Endothelial cell of hepatic sinusoid (primary cell): ENCODE data around the gene RPTOR.

Source experiments
- in situ Hi-C: cut with HindIII; loops from 2 replicates; pipeline ENCODE4 v1.10.0; 2017; ENCODE audit warnings: low sequenced_read_pairs

Gene RPTOR

DNA sequence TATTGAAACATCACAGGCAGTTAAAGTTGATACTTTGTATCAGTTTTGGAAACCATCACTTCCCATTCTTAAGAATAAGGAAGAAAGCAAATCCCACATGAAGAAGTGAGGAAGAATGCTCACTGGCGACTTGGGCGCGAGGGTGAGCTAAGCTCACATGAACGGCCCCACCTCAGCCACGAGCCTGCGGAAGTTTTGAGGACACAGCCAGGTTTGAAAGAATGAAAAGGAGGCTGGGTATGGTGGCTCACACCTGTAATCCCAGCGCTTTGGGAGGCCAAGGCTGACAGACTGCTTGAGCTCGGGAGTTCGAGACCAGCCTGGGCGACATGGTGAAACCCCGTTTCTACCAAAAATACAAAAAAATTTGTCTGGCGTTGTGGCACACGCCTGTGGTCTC is 336.7 kb downstream of the RPTOR start:
- in situ Hi-C loops: no loop called here

DNA sequence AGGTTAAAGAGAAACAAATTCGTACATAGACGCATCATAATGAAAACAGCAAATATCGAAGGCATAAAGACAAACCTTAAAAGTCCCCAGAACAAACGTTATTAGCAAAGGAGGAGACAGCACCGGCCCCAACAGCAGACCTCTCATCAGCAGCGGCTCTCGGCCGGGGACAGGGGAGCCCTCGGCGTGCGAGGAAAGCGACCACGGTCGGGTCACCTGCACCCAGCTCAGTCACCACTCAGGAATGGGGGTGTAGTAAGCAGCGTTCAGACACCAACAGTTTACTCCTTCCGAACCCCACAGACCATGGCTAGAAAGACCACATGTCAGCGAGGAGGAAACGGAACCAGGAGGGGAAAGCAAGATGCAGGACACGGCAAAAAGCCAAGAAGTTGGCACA is 337.7 kb downstream of the RPTOR start:
- in situ Hi-C loops: no loop called here

DNA sequence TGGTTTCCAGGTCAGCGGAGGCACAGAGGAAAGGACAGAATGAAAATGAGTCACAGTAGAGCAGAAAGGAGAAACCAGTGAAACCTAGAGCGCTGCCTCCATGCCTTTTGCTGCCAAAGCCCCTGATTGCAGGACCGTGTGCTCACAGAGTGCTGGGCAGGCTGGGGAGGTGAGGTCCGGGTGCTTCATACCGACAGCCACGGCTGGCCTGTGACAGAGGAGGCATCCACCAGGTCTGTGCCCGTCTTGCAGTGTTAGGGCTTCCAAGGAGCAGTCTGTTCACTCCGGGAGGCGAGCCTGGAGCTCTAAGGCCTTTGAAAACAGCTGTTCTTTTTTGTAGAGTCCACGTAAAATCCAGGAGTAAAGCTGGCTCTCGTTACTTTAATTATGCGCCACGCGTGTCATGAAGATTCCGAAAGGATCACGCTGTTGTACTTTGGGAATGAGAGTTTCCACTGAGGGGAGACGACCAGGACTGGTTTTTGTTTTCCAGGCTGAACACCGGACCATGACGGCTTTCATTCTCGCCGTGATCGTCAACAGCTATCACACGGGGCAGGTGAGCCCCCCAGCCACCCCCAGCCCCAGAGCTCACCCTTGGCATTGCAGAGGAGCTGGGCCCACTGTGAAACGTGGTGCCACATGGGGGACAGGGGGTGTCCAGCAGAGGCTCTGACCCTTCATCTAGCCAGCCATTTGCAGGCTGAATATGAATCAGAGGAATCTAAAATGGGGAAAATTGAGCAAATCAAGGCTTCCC is 338.5 kb downstream of the RPTOR start:
- in situ Hi-C loops: no loop called here

DNA sequence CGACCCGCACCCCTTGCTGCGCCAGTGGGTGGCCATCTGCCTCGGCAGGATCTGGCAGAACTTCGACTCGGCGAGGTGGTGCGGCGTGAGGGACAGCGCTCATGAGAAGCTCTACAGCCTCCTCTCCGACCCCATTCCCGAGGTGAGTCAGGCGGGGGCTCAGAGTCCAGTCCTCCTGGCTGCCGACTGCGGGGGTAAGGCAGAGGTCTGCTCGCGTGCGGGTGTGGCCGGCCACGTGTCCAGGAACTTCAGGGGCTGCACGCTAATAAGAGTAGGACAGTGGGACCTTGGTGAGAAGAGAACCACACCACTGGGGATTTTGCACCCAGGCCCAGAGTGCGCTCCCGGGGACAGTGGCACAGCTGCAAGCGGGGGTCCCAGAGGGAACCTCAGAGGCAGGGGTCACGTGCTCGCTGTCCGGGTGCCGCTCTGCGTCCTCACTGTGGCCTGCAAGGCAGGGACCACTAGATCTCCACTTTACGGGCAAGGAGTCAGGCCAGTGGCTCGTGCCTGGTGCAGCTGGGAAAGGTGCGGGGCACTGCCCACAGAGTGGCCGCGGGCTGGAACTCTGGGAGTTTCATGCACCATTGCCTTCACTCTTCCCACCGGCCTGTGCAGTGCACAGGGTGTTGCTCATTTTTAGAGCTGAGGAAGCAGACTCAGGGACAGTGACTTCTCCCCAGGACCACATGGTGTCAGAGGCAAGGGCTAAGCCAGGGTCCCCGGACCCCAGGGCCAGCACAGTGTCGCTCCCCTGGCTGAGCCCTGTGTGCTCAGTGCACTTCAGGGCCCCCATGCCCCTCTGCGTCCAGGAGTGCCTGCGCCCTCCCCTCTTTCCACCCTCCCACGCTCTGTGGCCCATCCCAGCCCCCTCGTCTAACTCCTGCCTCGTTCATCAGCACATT is 339.4 kb downstream of the RPTOR start:
- in situ Hi-C loops: no loop called here

DNA sequence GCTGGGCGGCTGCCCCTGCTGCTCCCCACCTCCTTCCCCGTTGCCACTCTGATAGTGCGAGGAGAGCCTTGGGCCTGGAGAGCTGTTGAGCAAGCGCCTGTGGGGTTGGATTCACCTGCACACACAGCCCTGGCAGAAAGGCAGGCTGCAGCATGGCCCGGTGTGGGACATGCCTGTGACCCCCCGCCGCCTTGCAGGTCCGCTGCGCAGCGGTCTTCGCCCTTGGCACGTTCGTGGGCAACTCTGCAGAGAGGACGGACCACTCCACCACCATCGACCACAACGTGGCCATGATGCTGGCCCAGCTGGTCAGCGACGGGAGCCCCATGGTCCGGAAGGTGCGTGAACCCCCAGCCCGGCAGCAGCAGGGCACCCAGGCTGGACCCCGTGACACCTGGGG is 340.2 kb downstream of the RPTOR start:
- in situ Hi-C loops: no loop called here

DNA sequence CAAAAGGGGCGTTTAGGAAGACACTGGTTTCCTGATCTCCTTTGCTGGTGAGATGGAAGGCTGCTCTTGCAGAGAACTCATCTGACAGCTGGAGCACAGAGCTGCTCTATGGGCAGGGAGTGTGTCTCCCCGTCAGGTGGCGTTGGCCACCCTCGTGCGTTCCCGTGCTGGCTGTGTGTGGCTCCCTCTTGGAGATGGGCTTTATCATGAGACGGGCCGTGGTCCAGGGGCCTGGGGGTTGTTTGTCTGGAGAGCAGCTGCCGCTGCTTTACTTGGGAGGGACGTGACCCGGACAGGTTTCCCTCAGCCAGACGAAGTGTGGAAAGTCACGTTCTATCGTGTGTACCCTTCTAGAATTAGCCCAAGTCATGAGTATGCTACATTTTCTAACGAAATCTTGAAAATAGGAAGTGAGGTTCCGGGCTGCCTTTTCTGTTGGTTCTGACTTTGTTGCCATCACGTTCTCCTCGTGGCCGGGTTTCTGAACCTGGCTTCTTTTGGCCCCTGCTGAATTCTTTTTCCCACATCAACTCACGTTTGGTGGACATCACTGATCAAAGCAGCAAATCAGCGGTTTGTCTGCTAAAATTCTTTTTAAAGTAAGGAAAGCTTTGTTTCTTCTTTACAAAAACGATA is 341.4 kb downstream of the RPTOR start:
- in situ Hi-C loops: no loop called here

DNA sequence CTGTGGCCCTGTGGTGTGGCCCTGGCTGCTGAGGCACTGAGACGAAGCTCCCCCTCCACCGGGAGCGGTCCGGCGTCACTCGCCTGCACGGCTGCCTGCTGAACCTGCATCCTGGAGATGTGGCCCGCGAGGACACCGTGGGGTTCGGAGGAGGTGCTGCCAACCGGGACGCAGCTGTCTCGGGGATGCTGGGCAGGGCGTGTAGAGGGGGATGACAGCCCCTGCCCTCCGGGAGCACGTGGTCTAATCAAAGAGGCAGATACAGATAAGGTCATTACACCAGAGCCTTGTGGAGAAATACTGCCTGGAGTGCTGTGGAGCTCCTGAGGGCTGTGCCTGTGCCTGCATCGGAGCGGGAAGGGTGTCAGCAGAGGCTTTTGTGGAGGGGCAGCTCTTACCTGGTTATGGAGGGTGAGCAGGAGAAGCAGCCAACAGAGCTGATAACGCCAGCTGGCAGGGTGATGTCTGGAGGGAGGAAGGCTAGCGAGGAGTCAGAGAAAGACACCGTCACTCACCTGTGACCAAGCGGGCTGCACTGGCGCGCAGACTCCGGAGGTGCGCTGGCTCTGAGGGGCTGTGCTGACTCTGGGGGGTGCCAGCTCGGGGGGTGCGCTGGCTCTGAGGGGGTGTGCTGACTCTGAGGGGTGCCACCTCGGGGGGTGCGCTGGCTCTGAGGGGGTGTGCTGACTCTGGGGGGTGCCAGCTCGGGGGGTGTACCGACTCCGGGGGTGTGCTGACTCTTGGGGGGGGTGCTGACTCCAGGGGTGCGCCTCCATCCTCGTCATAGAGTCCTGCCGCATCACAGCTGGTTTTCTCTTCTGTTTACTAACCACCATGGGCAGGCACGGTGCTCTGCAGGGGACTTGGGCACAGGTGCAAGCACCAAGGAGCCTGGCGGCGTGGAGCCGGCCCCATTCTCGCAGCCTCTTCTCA is 342.3 kb downstream of the RPTOR start:
- in situ Hi-C loops: no loop called here

DNA sequence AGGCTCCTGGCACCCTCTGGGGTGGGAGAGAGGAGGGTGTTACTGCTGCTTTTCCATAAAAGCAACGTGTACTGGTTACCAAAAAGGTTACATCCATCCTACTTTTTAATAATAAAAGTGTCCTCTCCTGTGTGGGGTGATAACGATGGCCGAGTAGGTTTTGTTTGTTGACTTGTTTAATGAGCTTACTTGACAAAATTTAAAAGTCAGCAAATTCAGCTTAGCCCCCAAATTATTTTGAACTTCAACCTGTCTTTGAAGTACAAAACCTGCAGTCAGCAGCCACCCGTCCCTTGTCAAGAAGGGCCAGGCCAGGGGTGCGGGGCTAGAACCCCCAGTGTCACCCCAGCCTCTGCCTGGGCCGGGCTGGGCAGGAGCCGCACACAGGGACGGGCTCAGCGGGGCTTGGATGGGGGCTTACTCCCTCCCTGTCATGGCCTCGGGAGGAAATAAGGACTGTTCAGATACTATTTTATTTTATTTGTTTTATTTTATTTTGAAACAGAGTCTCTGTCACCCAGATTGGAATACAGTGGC is 343.1 kb downstream of the RPTOR start:
- in situ Hi-C loops: no loop called here

DNA sequence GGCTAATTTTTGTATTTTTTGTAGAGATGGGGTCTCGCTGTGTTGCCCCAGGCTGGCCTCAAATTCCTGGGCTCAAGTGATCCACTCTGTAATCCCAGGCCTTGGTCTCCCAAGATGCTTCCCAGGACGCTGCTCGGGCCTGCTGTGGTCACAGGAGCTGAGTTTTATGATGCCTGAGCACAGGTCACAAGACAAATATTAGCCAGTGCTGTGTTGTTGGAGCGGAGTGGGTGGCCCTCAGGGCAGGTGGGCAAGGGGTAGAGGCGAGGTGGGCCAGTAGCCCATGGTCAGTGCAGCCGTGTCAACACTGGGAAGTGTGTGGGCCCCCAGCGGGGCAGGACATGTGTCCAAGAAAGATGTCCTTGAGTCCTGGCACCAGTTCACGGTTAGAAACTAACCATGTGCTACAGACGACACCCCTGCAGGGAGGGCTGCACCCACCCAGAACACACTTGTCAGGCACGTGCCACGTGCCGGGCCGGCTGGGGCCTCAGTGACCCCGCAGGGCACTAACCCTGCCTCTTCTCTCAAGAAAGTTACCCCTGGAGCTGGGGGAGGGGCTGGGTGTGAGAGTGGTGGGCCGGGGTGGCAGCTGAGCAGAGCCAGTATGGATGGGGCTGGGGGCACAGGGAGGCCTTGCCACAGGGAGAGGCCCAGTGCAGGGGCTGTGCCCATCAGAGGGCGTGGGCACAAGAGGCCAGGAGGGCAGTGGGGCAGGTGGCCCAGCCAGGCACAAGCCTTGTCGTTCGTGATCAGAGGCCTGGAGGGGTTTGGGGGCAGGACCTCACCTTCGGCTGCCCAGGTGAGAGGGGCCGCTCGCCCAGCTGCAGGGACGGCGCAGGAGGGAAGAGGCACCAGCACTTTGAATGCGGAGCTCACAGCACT is 343.9 kb downstream of the RPTOR start:
- in situ Hi-C loops: no loop called here

DNA sequence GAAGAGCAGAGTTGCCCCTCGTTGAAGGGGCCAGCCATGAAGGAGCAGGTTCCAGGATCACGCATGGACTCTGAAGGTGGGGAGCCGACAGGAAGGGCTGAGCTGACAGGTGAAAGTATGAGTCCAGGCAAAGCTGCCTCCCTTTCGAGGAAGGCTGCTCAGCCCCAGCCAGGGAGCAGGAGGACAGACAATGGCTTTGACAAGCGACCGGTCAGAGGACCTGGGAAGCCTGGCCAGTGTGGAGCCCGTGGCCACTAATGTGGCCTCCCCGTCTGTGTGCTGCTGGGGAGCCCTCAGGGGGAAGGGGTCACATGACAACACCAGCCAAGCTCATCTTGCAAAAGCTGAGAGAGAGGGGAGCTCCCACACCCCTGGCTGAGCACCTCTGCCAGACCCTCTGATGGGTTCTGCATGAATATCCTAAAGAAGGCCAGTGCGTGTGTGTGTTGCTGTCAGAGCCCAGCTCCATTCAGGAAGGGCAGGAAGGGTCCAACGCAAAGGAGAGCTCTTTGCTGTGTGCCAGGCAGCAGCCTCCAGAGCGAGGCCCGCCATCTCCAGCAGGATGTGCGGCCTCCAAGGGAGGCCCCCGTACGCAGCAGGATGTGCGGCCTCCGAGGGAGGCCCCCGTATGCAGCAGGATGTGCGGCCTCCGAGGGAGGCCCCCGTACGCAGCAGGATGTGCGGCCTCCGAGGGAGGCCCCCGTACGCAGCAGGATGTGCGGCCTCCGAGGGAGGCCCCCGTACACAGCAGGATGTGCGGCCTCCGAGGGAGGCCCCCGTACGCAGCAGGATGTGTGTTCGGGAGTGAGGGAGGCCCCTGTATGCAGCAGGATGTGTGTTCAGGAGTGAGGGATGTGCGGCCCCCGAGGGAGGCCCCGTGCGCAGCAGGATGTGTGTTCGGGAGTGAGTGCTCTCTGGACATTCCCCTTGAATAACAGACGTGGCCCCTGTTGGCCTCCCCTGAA is 344.9 kb downstream of the RPTOR start:
- in situ Hi-C loops: no loop called here

DNA sequence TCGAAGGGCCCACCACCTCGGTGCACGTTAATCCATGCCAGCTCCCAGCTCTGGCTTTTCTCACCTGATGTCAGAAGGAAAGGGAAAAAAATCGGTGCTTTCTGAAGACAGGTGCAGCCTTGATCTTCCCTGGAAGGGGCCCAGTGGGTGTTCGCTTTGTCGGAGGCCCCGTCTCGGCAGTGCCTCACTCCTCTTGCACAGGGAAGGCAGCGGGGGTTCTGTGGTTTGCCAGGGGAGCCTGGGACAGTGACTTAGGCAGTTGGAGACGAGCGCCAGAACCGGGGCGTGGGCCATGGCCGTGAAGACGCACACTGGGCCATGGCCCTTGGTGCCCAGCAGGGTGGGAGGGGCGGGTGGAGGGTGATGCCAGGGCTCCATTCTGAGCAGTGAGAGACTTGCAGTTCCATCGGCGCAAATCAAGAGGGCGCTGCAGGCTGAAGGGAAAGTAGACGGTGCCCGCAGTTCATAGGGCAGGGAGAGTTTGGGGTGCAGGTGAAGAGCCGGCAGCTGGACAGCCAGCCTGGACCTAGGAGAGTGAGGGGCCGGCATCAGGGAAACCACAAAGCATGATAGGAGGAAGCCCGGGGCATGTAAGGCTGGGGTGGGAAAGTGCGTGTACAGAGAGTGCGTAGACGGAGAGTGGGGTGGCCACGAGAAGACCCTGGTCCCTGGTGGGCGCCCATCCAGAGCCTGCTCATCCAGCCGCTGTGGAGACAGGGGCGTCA is 345.7 kb downstream of the RPTOR start:
- in situ Hi-C loops: no loop called here

DNA sequence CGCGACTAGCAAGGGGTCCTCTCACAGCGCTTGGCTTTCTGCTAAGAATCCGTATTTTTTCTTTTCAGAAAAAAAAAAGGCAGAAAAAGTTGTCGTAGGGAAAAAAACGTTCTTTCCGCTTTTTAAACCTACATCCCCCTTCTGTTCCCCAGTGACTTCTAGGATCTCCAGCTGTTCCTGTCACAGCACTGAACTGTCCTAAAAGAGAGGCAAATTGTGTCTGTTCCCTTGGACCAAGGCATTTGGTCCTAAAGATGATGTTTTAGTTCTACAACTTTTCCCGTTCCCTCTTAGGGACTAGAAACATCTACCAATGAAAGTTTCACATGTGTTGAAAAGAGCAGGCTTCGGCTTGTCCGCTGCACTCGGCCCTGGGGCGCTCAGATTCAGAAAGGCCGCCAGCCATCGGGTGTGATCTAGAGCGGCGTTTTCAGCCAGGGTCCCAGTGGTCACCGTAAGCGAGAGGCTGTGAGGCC is 346.3 kb downstream of the RPTOR start:
- in situ Hi-C loops: no loop called here

DNA sequence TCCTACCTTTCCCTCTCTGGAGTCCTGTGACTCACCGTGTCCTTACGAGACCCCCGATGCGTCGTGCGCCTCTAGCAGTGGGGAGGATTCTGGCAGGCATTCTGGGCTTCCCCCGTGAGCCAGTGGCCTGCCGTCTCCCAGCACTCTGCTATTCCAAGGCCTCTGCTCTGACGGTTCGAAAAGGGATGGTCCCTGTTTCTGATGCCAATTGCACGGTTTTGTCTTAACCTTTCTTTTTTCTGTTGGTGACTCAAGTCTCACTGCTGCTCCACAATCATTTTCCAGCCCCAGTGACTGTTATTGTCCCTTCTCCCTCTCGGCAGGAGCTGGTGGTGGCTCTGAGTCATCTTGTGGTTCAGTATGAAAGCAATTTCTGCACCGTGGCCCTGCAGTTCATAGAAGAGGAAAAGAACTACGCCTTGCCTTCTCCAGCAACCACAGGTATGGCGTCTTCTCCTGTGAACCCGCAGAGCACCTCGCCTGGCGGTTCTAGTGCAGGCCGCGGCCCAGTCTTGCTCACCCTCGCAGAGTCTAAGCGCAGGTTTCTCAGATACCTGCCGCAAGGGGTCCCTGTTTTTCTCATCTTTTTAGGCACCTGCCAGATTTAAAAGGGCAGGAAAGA is 346.9 kb downstream of the RPTOR start:
- in situ Hi-C loops: no loop called here

DNA sequence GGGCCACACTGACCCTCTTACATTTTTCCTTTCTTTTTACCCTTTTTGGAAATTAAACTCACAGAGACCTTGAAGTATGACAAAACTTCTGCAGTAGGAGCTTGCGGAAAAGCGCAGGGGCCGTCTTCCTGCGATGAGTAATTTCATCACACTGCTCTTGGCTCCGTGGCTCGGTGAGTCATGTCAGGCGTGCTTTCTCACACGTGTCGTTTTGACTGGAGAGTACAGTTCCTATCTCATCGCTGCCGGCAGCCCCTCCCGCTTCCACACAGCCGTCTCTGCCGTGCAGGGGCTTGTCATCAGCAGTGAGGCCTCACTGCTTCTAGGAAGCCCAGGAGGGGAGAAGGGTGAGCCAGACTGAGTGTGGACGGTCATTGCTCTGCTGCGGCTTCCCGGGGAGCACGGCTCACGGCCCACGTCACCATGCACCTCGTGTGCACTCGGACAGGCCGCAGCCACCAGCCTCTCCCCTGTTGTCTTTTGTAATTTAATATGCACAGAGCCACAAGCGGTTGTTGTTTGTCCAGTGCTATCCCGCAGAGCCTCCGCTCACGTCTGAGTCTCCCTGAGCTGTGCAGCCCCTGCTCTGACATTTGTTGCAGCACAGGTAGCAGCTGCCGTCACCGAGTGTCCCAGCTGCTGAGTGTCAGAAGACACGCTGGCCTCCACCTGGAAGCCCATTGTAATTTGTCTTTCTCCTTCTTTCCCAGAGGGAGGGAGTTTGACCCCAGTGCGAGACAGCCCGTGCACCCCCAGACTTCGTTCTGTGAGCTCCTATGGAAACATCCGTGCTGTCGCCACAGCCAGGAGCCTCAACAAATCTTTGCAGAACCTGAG is 347.6 kb downstream of the RPTOR start:
- in situ Hi-C loops: no loop called here

DNA sequence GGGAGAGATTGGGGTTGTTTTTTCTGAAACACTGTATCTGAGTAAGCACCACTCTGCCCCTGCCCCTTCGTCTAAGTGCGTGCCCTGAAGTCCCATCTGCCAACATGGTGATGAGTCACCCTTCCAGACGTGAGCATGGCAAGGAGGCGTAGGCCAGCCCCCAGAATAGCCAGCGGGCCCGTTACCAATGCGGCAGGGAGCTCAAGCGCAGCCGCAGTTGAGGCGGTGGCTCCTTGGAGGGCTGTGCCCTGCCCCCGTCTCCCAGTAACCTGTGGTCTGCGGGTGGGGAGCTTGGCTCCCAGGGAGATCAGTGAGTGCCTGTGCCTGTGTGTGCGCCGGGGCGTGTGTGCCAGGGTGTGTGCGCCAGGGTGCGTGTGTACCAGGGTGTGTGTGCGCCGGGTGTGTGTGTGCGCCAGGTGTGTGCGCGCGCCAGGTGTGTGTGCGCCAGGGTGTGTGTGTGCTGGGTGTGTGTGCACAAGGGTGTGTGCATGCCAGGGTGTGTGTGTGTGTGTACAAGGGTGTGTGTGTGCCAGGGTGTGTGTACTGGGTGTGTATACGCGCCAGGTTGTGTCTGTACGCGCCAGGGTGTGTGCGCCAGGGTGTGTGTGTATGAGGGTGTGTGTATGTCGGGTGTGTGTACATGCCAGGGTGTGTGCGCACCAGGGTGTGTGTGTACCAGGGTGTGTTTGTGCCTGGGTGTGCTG is 348.4 kb downstream of the RPTOR start:
- in situ Hi-C loops: no loop called here
